ENCODE measurements around the gene NCBP3.

DNA sequence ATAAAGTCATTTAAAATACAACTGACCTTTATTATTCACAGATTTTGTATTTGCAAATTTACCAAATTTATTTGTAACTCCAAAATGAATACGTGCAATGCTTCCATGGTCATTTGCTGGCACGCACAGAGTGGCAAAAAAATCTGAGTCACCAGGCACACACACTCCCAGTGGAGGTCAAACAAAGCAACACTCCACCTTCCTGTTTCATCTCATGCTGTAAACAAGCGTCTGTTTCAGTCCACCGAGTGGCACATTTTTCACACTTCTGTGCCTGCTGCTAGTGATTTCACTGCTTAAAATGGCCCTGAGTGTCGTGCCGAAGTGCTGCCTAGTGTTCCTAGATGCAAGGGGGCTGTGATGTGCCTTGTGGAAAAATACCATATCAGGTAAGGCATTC is 27.3 kb downstream of the NCBP3 start:
- TF ChIP-seq, protein P1, sequence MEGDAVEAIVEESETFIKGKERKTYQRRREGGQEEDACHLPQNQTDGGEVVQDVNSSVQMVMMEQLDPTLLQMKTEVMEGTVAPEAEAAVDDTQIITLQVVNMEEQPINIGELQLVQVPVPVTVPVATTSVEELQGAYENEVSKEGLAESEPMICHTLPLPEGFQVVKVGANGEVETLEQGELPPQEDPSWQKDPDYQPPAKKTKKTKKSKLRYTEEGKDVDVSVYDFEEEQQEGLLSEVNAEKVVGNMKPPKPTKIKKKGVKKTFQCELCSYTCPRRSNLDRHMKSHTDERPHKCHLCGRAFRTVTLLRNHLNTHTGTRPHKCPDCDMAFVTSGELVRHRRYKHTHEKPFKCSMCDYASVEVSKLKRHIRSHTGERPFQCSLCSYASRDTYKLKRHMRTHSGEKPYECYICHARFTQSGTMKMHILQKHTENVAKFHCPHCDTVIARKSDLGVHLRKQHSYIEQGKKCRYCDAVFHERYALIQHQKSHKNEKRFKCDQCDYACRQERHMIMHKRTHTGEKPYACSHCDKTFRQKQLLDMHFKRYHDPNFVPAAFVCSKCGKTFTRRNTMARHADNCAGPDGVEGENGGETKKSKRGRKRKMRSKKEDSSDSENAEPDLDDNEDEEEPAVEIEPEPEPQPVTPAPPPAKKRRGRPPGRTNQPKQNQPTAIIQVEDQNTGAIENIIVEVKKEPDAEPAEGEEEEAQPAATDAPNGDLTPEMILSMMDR (IDR thresholded peaks at IDR 0.05 in 4 of 5, conservative IDR thresholded peaks at IDR 0.05 in 1 of 5) = no peak
- TF ChIP-seq POLR2A (IDR thresholded peaks at IDR 0.05) = no peak

All from gastrocnemius medialis (tissue), 4 donors.